Osteoblast (primary cell): ENCODE data around the gene VDAC1. TPM values are rescaled to one million over a fixed set of nuclear protein-coding genes. Genes with fewer than 3 reads are reported as not detected.

Experiments used
- DNase-seq: peaks from one replicate; pipeline ENCODE4 v3.0.0; 2011; ENCODE audit warnings: low spot score, mixed read lengths; ENCODE audit not compliant: insufficient read length; ENCODE audit errors: missing footprints
- H2AFZ ChIP-seq: 2 replicates; pipeline ENCODE4 v1.6.0; 2011; ENCODE audit warnings: mild to moderate bottlenecking, low read length
- H3K27ac ChIP-seq: 2 replicates; pipeline ENCODE4 v1.5.1; 2011; ENCODE audit warnings: mild to moderate bottlenecking, low read depth, low read length, moderate library complexity
- H3K27me3 ChIP-seq: 2 replicates; pipeline ENCODE4 v1.6.0; 2012; ENCODE audit warnings: mild to moderate bottlenecking, control low read depth, inconsistent platforms, low read length, moderate library complexity; ENCODE audit not compliant: insufficient read depth
- H3K36me3 ChIP-seq: 2 replicates; pipeline ENCODE4 v1.5.1; 2011; ENCODE audit warnings: mild to moderate bottlenecking, low read length, control low read depth, moderate library complexity; ENCODE audit not compliant: insufficient read depth
- H3K4me1 ChIP-seq: 2 replicates; pipeline ENCODE4 v1.5.1; 2011; ENCODE audit warnings: mild to moderate bottlenecking, low read length, control low read depth, moderate library complexity; ENCODE audit not compliant: insufficient read depth
- H3K4me2 ChIP-seq: 2 replicates; pipeline ENCODE4 v1.6.0; 2011; ENCODE audit warnings: mild to moderate bottlenecking, low read length; ENCODE audit not compliant: insufficient read depth
- H3K4me3 ChIP-seq: fragments of 200-600 bp; sonication (generic); 3 replicates; pipeline ENCODE4 v1.5.1; 2012; ENCODE audit warnings: mild to moderate bottlenecking, low read length, inconsistent platforms; ENCODE audit not compliant: insufficient read depth
- H3K79me2 ChIP-seq: 2 replicates; pipeline ENCODE4 v1.6.0; 2012; ENCODE audit warnings: mild to moderate bottlenecking, low read length, control low read depth, inconsistent platforms; ENCODE audit not compliant: insufficient read depth
- H3K9me3 ChIP-seq: 2 replicates; pipeline ENCODE4 v1.5.1; 2011; ENCODE audit warnings: low read depth, low read length, control low read depth
- H4K20me1 ChIP-seq: 2 replicates; pipeline ENCODE4 v1.6.0; 2012; ENCODE audit warnings: mild to moderate bottlenecking, low read length, control low read depth; ENCODE audit not compliant: insufficient read depth
- CTCF ChIP-seq: IDR thresholded peaks from 2 replicates; pipeline ENCODE4 v1.5.1; 2011; ENCODE audit warnings: mild to moderate bottlenecking, low read depth, low read length, moderate library complexity; ENCODE audit errors: extremely low read depth
- total RNA-seq: library from RNA; depleted of rRNA; stranded (reverse); fragments of >200 nt; gene quantifications from 2 replicates; pipeline ENCODE4 v1.2.3, GENCODE V29; 2012

VDAC1 gene
- total RNA-seq, 1 donor: 264 TPM

DNA sequence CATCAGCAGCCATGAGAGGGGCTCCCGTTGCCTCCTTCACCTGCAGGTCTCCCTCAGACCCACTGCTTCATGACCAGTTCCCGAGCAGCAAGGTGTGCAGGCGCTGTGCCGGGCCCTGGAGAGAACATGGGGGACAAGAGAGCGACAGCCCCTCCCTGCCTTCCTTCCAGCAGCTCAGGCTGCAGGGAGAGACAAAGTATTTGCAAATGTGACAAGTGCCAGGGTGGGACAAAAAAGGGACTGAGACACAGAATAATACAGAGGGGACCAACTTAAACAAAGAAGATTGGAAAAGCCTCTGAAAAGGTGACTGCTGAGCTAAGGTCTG, 22.5 kb upstream of the VDAC1 start:
- H3K4me2 ChIP-seq: no peak overlapping the region
- no peak overlapping the region for H3K4me3 ChIP-seq
- no peak for DNase-seq
- H3K79me2 ChIP-seq: no peaks in the 10 kb centered on the region
- H4K20me1 ChIP-seq: no peaks in the 10 kb centered on the region
- no peaks in the 10 kb centered on the region for H3K36me3 ChIP-seq
- H3K27me3 ChIP-seq: peaks cover 3% of the 10 kb centered on the region
- no peak overlapping the region for H3K27ac ChIP-seq
- no peak overlapping the region for H2AFZ ChIP-seq
- no peaks in the 10 kb centered on the region for H3K9me3 ChIP-seq
- TF ChIP-seq CTCF: no peak
- peaks cover 23% of the 10 kb centered on the region for H3K4me1 ChIP-seq

DNA sequence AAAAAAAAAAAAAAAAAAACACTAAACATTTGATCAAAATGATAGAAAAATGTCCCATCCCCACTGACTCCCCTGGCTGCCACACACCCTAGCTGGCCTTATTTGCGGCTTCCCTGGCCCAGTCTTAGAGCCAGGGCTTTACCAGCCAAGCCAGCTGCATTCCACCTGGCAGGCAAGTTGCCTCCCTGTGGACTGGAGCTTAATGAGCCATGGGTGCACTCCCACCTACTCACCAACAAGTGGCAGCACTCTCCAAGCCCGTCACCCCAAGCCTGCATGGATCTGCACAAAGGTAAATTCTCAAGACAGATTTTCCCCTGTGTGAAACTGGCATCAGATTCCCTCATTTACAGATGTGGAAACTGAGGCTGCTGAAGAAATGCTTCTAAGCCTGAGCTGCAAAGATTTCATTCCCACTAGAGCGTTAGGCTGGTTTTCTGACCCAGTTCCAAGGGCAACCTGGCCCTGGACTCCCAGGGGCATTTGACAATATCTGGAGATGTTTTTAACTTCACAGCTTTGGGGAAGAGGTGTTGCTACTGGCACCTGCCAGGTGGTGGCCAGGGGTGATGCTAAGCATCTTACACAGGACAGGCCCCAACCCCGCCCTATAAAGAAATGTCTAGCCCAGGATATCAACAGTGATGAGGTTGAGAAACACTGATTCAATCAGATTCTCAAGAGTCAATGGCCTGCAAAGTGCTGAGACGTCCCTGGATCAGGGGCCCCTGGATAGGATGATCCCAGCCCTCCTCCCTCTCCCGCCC, 21.9 kb upstream of the VDAC1 start:
- Histone ChIP-seq H3K9me3 (no peaks in the 10 kb centered on the region), H3K27me3 (peaks cover 3% of the 10 kb centered on the region), H3K79me2 (no peaks in the 10 kb centered on the region), H3K27ac (no peak overlapping the region), H3K4me3 (no peak overlapping the region), H3K4me2 (no peak overlapping the region), H3K36me3 (no peaks in the 10 kb centered on the region), H2AFZ (no peak overlapping the region), H3K4me1 (peaks cover 20% of the 10 kb centered on the region), H4K20me1 (no peaks in the 10 kb centered on the region)
- peak; percentile 78 for DNase-seq
- TF ChIP-seq CTCF: peak; percentile 65

- Histone ChIP-seq H3K27me3 (peaks cover 3% of the 10 kb centered on the region), H3K79me2 (no peaks in the 10 kb centered on the region), H3K4me1 (peaks cover 20% of the 10 kb centered on the region), H3K9me3 (no peaks in the 10 kb centered on the region), H3K4me3 (no peak overlapping the region), H3K4me2 (no peak overlapping the region), H2AFZ (no peak overlapping the region), H3K36me3 (no peaks in the 10 kb centered on the region), H3K27ac (no peak overlapping the region), H4K20me1 (no peaks in the 10 kb centered on the region)
- no peak for DNase-seq
- no peak for TF ChIP-seq CTCF
These were observed 21.0 kb upstream of the VDAC1 start for GRCh38 chr5:134025786-134026185.

DNA sequence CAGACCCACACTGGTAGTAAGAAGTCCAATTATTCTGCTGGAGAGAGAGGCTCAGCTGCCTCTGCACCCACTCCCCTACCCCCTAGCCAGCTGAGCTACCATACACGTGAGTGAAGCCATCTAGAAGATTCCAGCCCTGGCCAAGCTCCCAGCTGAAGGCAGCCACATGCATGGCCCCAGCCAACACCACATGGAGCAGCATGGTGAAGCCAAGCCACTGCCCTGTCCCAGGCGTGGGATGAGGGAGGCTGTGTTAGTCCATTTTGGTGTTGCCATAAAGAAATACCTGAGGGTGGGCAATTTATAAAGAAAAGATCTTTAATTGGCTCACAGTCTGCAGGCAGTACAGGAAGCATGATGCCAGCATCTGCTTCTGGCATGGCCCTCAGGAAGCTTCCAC, 20.0 kb upstream of the VDAC1 start:
- peak; percentile 58 for DNase-seq
- no peaks in the 10 kb centered on the region for H3K9me3 ChIP-seq
- H3K27me3 ChIP-seq: peaks cover 3% of the 10 kb centered on the region
- no peak overlapping the region for H3K4me2 ChIP-seq
- peaks cover 17% of the 10 kb centered on the region for H3K4me1 ChIP-seq
- H3K36me3 ChIP-seq: no peaks in the 10 kb centered on the region
- H3K4me3 ChIP-seq: no peak overlapping the region
- no peak overlapping the region for H2AFZ ChIP-seq
- H4K20me1 ChIP-seq: no peaks in the 10 kb centered on the region
- no peaks in the 10 kb centered on the region for H3K79me2 ChIP-seq
- TF ChIP-seq CTCF: no peak
- no peak overlapping the region for H3K27ac ChIP-seq
